H9 (cell line): Measurements from ENCODE around the gene ZNF335. TPM values are rescaled to one million over a fixed set of nuclear protein-coding genes. Genes with fewer than 3 reads are reported as not detected.

Source experiments
- DNase-seq: peaks from one replicate; pipeline ENCODE4 v3.0.0-alpha.2; 2017
- H2AFZ ChIP-seq: one replicate; pipeline ENCODE4 v1.6.1; 2013; ENCODE audit warnings: mild to moderate bottlenecking, low read length, control low read depth, moderate library complexity
- H2AK5ac ChIP-seq: 2 replicates; pipeline ENCODE4 v1.6.1; 2013; ENCODE audit warnings: low read length, control low read depth, mixed read lengths; ENCODE audit not compliant: insufficient read length
- H2BK120ac ChIP-seq: one replicate; pipeline ENCODE4 v1.6.1; 2013; ENCODE audit warnings: low read depth, mild to moderate bottlenecking, low read length, control low read depth, inconsistent platforms; ENCODE audit not compliant: poor library complexity, severe bottlenecking
- H2BK12ac ChIP-seq: 2 replicates; pipeline ENCODE4 v1.6.1; 2013; ENCODE audit warnings: low read length, control low read depth, mixed read lengths, low read depth; ENCODE audit not compliant: insufficient read length
- H2BK15ac ChIP-seq: 2 replicates; pipeline ENCODE4 v1.6.1; 2013; ENCODE audit warnings: low read depth, low read length, control low read depth
- H2BK20ac ChIP-seq: one replicate; pipeline ENCODE4 v1.6.1; 2013; ENCODE audit warnings: low read depth, mild to moderate bottlenecking, low read length, control low read depth, inconsistent platforms; ENCODE audit not compliant: poor library complexity, severe bottlenecking
- H2BK5ac ChIP-seq: 2 replicates; pipeline ENCODE4 v1.6.1; 2013; ENCODE audit warnings: low read length, control low read depth, mixed read lengths; ENCODE audit not compliant: insufficient read length
- H3K14ac ChIP-seq: 2 replicates; pipeline ENCODE4 v1.6.1; 2013; ENCODE audit warnings: low read length, control low read depth; ENCODE audit not compliant: insufficient read depth
- H3K18ac ChIP-seq: 2 replicates; pipeline ENCODE4 v1.6.1; 2013; ENCODE audit warnings: low read depth, mild to moderate bottlenecking, mixed read lengths, low read length, control low read depth; ENCODE audit not compliant: insufficient read length
- H3K23ac ChIP-seq: 2 replicates; pipeline ENCODE4 v1.6.1; 2013; ENCODE audit warnings: low read length, control low read depth, mixed read lengths, low read depth; ENCODE audit not compliant: insufficient read length
- H3K23me2 ChIP-seq: 2 replicates; pipeline ENCODE4 v1.6.1; 2013; ENCODE audit warnings: low read depth, mild to moderate bottlenecking, mixed read lengths, low read length, control low read depth; ENCODE audit not compliant: insufficient read length, poor library complexity, severe bottlenecking
- H3K27ac ChIP-seq: 2 replicates; pipeline ENCODE4 v1.5.1; 2013; ENCODE audit warnings: low read length, control low read depth, mixed read lengths, low read depth; ENCODE audit not compliant: insufficient read length
- H3K27me3 ChIP-seq: 2 replicates; pipeline ENCODE4 v1.6.1; 2013; ENCODE audit warnings: low read length, control low read depth, inconsistent platforms; ENCODE audit not compliant: insufficient read depth
- H3K4ac ChIP-seq: 2 replicates; pipeline ENCODE4 v1.6.1; 2013; ENCODE audit warnings: low read depth, mild to moderate bottlenecking, control low read depth, inconsistent platforms, low read length, moderate library complexity
- H3K4me1 ChIP-seq: 2 replicates; pipeline ENCODE4 v1.6.1; 2013; ENCODE audit warnings: low read length, control low read depth, inconsistent platforms; ENCODE audit not compliant: insufficient read depth
- H3K4me2 ChIP-seq: 2 replicates; pipeline ENCODE4 v1.6.1; 2013; ENCODE audit warnings: low read length, control low read depth, mixed read lengths; ENCODE audit not compliant: insufficient read length, insufficient read depth
- H3K56ac ChIP-seq: 2 replicates; pipeline ENCODE4 v1.6.1; 2013; ENCODE audit warnings: low read depth, mild to moderate bottlenecking, mixed read lengths, low read length, control low read depth; ENCODE audit not compliant: insufficient read length
- H3K79me1 ChIP-seq: 2 replicates; pipeline ENCODE4 v1.6.1; 2013; ENCODE audit warnings: low read depth, mild to moderate bottlenecking, moderate library complexity, low read length, control low read depth, inconsistent platforms; ENCODE audit not compliant: insufficient read depth, poor library complexity, severe bottlenecking
- H3K79me2 ChIP-seq: 2 replicates; pipeline ENCODE4 v1.6.1; 2013; ENCODE audit warnings: low read length, control low read depth, inconsistent platforms; ENCODE audit not compliant: insufficient read depth
- H3K9ac ChIP-seq: 2 replicates; pipeline ENCODE4 v1.6.1; 2013; ENCODE audit warnings: low read length, control low read depth, mixed read lengths; ENCODE audit not compliant: insufficient read length; ENCODE audit errors: extremely low read depth
- H3K9me3 ChIP-seq: one replicate; pipeline ENCODE4 v1.6.1; 2013; ENCODE audit warnings: low read depth, low read length, inconsistent platforms; ENCODE audit not compliant: control insufficient read depth
- H3T11ph ChIP-seq: one replicate; pipeline ENCODE4 v1.6.1; 2013; ENCODE audit warnings: mild to moderate bottlenecking, low read length, control low read depth, inconsistent platforms
- H4K20me1 ChIP-seq: one replicate; pipeline ENCODE4 v1.6.1; 2013; ENCODE audit not compliant: control insufficient read depth, insufficient read length, insufficient read depth
- H4K5ac ChIP-seq: 2 replicates; pipeline ENCODE4 v1.6.1; 2013; ENCODE audit warnings: low read depth, mild to moderate bottlenecking, mixed read lengths, low read length, control low read depth; ENCODE audit not compliant: insufficient read length
- H4K8ac ChIP-seq: replicated peaks from 2 replicates; pipeline ENCODE4 v1.6.1; 2013; ENCODE audit warnings: low read length, control low read depth, mixed read lengths, low read depth; ENCODE audit not compliant: insufficient read length
- H4K91ac ChIP-seq: 2 replicates; pipeline ENCODE4 v1.6.1; 2013; ENCODE audit warnings: low read depth, mild to moderate bottlenecking, moderate library complexity, mixed read lengths, low read length, control low read depth; ENCODE audit not compliant: insufficient read length
- H3K27ac Mint-ChIP-seq, 3 experiments: 2 replicates in 2 of 3; 3 replicates in 1 of 3; pipeline ENCODE4 v1.8.0; 2020 to 2021; ENCODE audit warnings: mixed read lengths in 3 of 3, mild to moderate bottlenecking in 1 of 3, moderate library complexity in 1 of 3
- H3K27me3 Mint-ChIP-seq: 2 replicates; pipeline ENCODE4 v1.8.0; 2021; ENCODE audit warnings: low read depth, mild to moderate bottlenecking, moderate library complexity, mixed read lengths
- H3K36me3 Mint-ChIP-seq, 3 experiments: 2 replicates in 2 of 3; 3 replicates in 1 of 3; pipeline ENCODE4 v1.8.0; 2020 to 2021; ENCODE audit warnings: low read depth in 3 of 3, mixed read lengths in 3 of 3; ENCODE audit not compliant: insufficient read depth in 1 of 3
- H3K4me1 Mint-ChIP-seq, 2 experiments: 2 replicates each; pipeline ENCODE4 v1.8.0; 2020; ENCODE audit warnings: mixed read lengths in 2 of 2
- H3K4me3 Mint-ChIP-seq, 2 experiments: 2 replicates in 1 of 2; 3 replicates in 1 of 2; pipeline ENCODE4 v1.8.0; 2020 to 2021; ENCODE audit warnings: mild to moderate bottlenecking in 2 of 2, mixed read lengths in 2 of 2, moderate library complexity in 1 of 2
- H3K9me3 Mint-ChIP-seq, 2 experiments: 2 replicates in 1 of 2; 3 replicates in 1 of 2; pipeline ENCODE4 v1.8.0; 2020; ENCODE audit warnings: mild to moderate bottlenecking in 2 of 2, mixed read lengths in 2 of 2, moderate library complexity in 1 of 2
- CTCF ChIP-seq: fragments of 200-600 bp; sonication (generic); conservative IDR thresholded peaks from 3 replicates; pipeline ENCODE4 v1.8.0; 2021; ENCODE audit warnings: antibody characterized with exemption, mild to moderate bottlenecking
- WGBS: extraction: QIAGEN DNeasy Blood & Tissue Kit; methylation state at CpG from one replicate; pipeline ENCODE4 v1.1.7; 2013; ENCODE audit warnings: missing lambda C conversion rate, low lambda C conversion rate, mixed read lengths; ENCODE audit not compliant: insufficient read length; ENCODE audit errors: extremely low coverage; 5-methylcytosine and 5-hydroxymethylcytosine counted together
- total RNA-seq: library from RNA; stranded (reverse); gene quantifications from 2 replicates; pipeline ENCODE4 v1.2.1, GENCODE V29; 2021

Gene ZNF335
- total RNA-seq, 1 experiment from 2014 or later, result 21.1 TPM

GRCh38 chr20:45919542-45920399 is 52.2 kb downstream of the ZNF335 start:
- H3K56ac ChIP-seq, result no peak overlapping the region
- no peaks in the 10 kb centered on the region for H3K27me3 ChIP-seq
- no peak overlapping the region for H2BK120ac ChIP-seq
- no peak for DNase-seq
- H4K8ac ChIP-seq, result no peak overlapping the region
- peak overlapping the region in 1 of 3 experiments; percentile 47; a peak in 2 of 7 replicates for H3K27ac Mint-ChIP-seq
- H3K4me1 Mint-ChIP-seq, result peaks cover 7 to 13% of the 10 kb centered on the region in 2 experiments; a peak in 3 of 4 replicates
- H3K23ac ChIP-seq, result no peak overlapping the region
- no peak overlapping the region for H4K91ac ChIP-seq
- H3K9ac ChIP-seq, result no peak overlapping the region
- no peak overlapping the region for H2AFZ ChIP-seq
- H2BK5ac ChIP-seq, result no peak overlapping the region
- no peaks in the 10 kb centered on the region for H3K4me1 ChIP-seq
- H4K20me1 ChIP-seq, result no peaks in the 10 kb centered on the region
- no peaks in the 10 kb centered on the region for H3K9me3 ChIP-seq
- no peak overlapping the region for H3K4me3 Mint-ChIP-seq
- H3K27ac ChIP-seq, result no peak overlapping the region
- no peak overlapping the region for H3K4me2 ChIP-seq
- no peaks in the 10 kb centered on the region for H3K23me2 ChIP-seq
- peak overlapping the region; percentile 24 for H4K5ac ChIP-seq
- H2BK15ac ChIP-seq, result no peak overlapping the region
- H3T11ph ChIP-seq, result no peak overlapping the region
- no CpG with 5 or more reads among the region's 11 CpGs for WGBS
- H3K14ac ChIP-seq, result no peak overlapping the region
- peaks cover 6% of the 10 kb centered on the region for H3K27me3 Mint-ChIP-seq
- no peak overlapping the region for H2BK20ac ChIP-seq
- no peak overlapping the region for H3K4ac ChIP-seq
- no peaks in the 10 kb centered on the region for H3K79me1 ChIP-seq
- no peak overlapping the region for H2AK5ac ChIP-seq
- no peaks in the 10 kb centered on the region for H3K9me3 Mint-ChIP-seq
- no peak overlapping the region for H2BK12ac ChIP-seq
- H3K79me2 ChIP-seq, result no peaks in the 10 kb centered on the region
- no peaks in the 10 kb centered on the region for H3K36me3 Mint-ChIP-seq
- H3K18ac ChIP-seq, result no peak overlapping the region
- TF ChIP-seq CTCF, result no peak
